HEK293 (cell line): ENCODE data around the gene ACSS2.
A peak's percentile ranks its signal among the peaks of the same experiment; 100 is the strongest.

Source experiments
- CTCF ChIA-PET: fragments of 350-600 bp; formaldehyde crosslinking; extraction: SDS; loops from one replicate; lab custom pipeline; 2021; ENCODE audit warnings: antibody characterized with exemption; lab: Yijun Ruan, JAX
- POLR2A ChIA-PET: fragments of 300-600 bp; formaldehyde crosslinking; extraction: SDS; loops from one replicate; lab custom pipeline; 2020; ENCODE audit warnings: antibody characterized with exemption, inconsistent platforms; lab: Yijun Ruan, JAX
- H3K27ac ChIP-seq: fragments of 200-500 bp; sonication (Bioruptor generic); 2 replicates; pipeline ENCODE4 v1.5.1; 2014; ENCODE audit warnings: low read depth, low read length, control low read depth, inconsistent platforms; ENCODE audit errors: extremely low read depth
- H3K36me3 ChIP-seq, 2 experiments: fragments of 200-500 bp in 1 of 2; sonication (Bioruptor generic) in 1 of 2; 1 replicate in 1 of 2; 2 replicates in 1 of 2; pipeline ENCODE4 v1.5.1; 2014 to 2017; ENCODE audit warnings: inconsistent platforms in 2 of 2, low read length in 2 of 2; ENCODE audit not compliant: control insufficient read depth in 2 of 2, insufficient read depth in 1 of 2
- H3K4me1 ChIP-seq: fragments of 200-500 bp; sonication (Bioruptor generic); 2 replicates; pipeline ENCODE4 v1.5.1; 2014; ENCODE audit warnings: mild to moderate bottlenecking, low read length, inconsistent platforms; ENCODE audit not compliant: control insufficient read depth, insufficient read depth
- H3K4me3 ChIP-seq: 2 replicates; pipeline ENCODE4 v1.5.1; 2011; ENCODE audit warnings: low read depth, mild to moderate bottlenecking, control low read depth, low read length, moderate library complexity
- H3K9me3 ChIP-seq: fragments of 200-500 bp; sonication (Bioruptor generic); 2 replicates; pipeline ENCODE4 v1.5.1; 2014; ENCODE audit warnings: low read depth, low read length, inconsistent platforms; ENCODE audit not compliant: control insufficient read depth, insufficient read depth
- EGR2 ChIP-seq: fragments of 450-650 bp; formaldehyde crosslinking; IDR thresholded peaks from 2 replicates; pipeline ENCODE4 v1.5.1; 2016; ENCODE audit warnings: low read depth, missing biosample characterization, missing genetic modification characterization
- HOXA7 ChIP-seq: sonication (generic); formaldehyde crosslinking; IDR thresholded peaks from 2 replicates; pipeline ENCODE4 v1.8.1; 2022; ENCODE audit warnings: missing genetic modification reagents, borderline replicate concordance
- KLF1 ChIP-seq: fragments of 450-650 bp; formaldehyde crosslinking; IDR thresholded peaks from 2 replicates; pipeline ENCODE4 v1.5.1; 2016; ENCODE audit warnings: missing biosample characterization, missing genetic modification characterization
- KLF9 ChIP-seq: fragments of 450-650 bp; formaldehyde crosslinking; IDR thresholded peaks from 2 replicates; pipeline ENCODE4 v1.5.1; 2016; ENCODE audit warnings: missing biosample characterization, missing genetic modification characterization, low read depth
- OSR2 ChIP-seq: fragments of 450-650 bp; formaldehyde crosslinking; IDR thresholded peaks from 2 replicates; pipeline ENCODE4 v1.5.1; 2016; ENCODE audit warnings: missing biosample characterization, missing genetic modification characterization
- WT1 ChIP-seq: fragments of 450-650 bp; formaldehyde crosslinking; IDR thresholded peaks from 2 replicates; pipeline ENCODE4 v1.5.1; 2016; ENCODE audit warnings: missing biosample characterization, missing genetic modification characterization
- ZBTB48 ChIP-seq: fragments of 450-650 bp; formaldehyde crosslinking; IDR thresholded peaks from 2 replicates; pipeline ENCODE4 v1.5.1; 2016; ENCODE audit warnings: missing biosample characterization, missing genetic modification characterization
- ZEB2 ChIP-seq: fragments of 450-650 bp; formaldehyde crosslinking; IDR thresholded peaks from 2 replicates; pipeline ENCODE4 v1.5.1; 2016; ENCODE audit warnings: missing biosample characterization, missing genetic modification characterization
- ZFHX2 ChIP-seq: fragments of 450-650 bp; formaldehyde crosslinking; conservative IDR thresholded peaks from 2 replicates; pipeline ENCODE4 v1.5.1; 2016; ENCODE audit warnings: missing biosample characterization, missing genetic modification characterization
- ZNF548 ChIP-seq: fragments of 450-650 bp; formaldehyde crosslinking; IDR thresholded peaks from 2 replicates; pipeline ENCODE4 v1.5.1; 2016; ENCODE audit warnings: missing biosample characterization, missing genetic modification characterization
- ZNF560 ChIP-seq: fragments of 450-650 bp; formaldehyde crosslinking; IDR thresholded peaks from 2 replicates; pipeline ENCODE4 v1.5.1; 2017; ENCODE audit warnings: missing biosample characterization, missing genetic modification characterization, borderline replicate concordance
- ZSCAN23 ChIP-seq: fragments of 450-650 bp; formaldehyde crosslinking; IDR thresholded peaks from 2 replicates; pipeline ENCODE4 v1.5.1; 2016; ENCODE audit warnings: missing biosample characterization, missing genetic modification characterization
- ZSCAN4 ChIP-seq: fragments of 450-650 bp; formaldehyde crosslinking; IDR thresholded peaks from 2 replicates; pipeline ENCODE4 v1.5.1; 2017; ENCODE audit warnings: missing biosample characterization, missing genetic modification characterization
- TF ChIP-seq, protein P1 (sequence below): fragments of 450-650 bp; formaldehyde crosslinking; IDR thresholded peaks from 2 replicates; pipeline ENCODE4 v1.5.1; 2016; ENCODE audit warnings: missing biosample characterization, missing genetic modification characterization
- TF ChIP-seq, protein P2 (sequence below): fragments of 450-650 bp; IDR thresholded peaks from 2 replicates; pipeline ENCODE4 v1.5.1; 2018; ENCODE audit warnings: missing biosample characterization, missing genetic modification characterization

The ACSS2 gene

DNA sequence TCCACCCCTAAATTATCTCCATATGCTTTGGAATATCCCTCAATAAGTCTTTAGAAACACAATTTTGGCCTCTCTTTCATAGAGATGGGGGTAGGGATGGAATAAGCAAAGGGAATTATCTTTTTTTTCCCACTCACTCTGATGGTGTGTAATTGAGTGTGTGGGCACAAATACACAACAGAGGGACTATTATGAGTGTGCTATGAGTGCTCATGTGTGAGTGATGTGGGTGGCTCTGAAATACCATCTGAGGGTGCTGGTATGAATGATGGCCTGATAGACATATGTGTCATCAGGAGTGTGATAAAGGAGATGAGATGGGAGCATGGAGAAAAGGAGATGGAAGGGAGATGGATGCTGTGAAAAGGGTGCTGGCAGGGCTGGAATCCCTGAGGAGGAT is 43.6 kb downstream of the ACSS2 start:
- TF ChIP-seq ZFHX2 (tag by site-specific recombination) (peak; percentile 90), ZEB2 (tag by site-specific recombination) (no peak), EGR2 (tag by site-specific recombination) (peak; percentile 92)
- Histone ChIP-seq H3K36me3 (peaks cover 0 to 38% of the 10 kb centered on the region in 2 experiments; a peak in 1 of 3 replicates), H3K9me3 (no peaks in the 10 kb centered on the region), H3K4me1 (no peaks in the 10 kb centered on the region), H3K4me3 (no peak overlapping the region), H3K27ac (no peak overlapping the region)
- ChIA-PET CTCF (no interaction called here), POLR2A (no interaction called here)

GRCh38 chr20:34921436-34921835 is 45.0 kb downstream of the ACSS2 start:
- TF ChIP-seq HOXA7 (no peak), ZBTB48 (no peak), KLF9 (no peak), WT1 (tag by site-specific recombination) (no peak), ZNF560 (tag by site-specific recombination) (no peak), KLF1 (tag by site-specific recombination) (no peak), OSR2 (tag by site-specific recombination) (no peak), ZNF548 (tag by site-specific recombination) (no peak), ZSCAN4 (no peak)
- TF ChIP-seq, all 188 proteins: peak for 0
- H3K27ac ChIP-seq: no peak overlapping the region

DNA sequence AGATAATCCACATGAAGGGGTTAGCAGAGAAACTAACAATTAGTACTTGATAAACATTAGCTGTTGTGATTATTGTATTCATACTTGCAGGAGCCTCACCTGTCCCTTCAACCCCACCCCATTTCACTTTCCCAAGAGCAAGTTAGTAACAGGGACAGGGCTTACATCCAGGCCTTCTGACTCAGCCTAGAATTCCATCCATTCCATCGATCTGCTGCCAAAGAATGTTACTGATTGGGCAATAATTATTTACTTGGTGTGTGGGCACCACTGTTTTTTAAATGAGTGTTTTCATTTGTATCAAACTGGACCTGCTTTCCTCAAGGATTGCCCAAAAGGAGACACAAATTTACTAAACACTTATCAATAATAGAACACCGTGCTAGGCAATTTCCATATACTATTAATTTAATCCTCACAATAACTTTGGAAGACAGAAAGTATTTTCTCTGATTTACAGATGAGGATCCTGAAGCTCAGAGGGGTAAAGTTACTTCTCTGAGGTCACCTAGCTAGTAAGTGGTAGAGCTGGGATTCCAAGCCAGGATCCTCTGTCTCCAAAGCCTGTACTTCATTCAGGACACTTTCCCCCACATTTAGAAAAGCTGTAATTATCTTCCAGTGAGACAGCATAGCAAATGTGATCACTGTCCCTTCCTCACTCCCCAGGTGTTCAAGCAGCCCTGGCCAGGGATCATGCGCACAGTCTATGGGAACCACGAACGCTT is 46.4 kb downstream of the ACSS2 start:
- H3K4me1 ChIP-seq: no peaks in the 10 kb centered on the region
- no peak overlapping the region for H3K4me3 ChIP-seq
- ChIA-PET CTCF (no interaction called here), POLR2A (no interaction called here)
- no peaks in the 10 kb centered on the region for H3K9me3 ChIP-seq
- TF ChIP-seq, protein P1, sequence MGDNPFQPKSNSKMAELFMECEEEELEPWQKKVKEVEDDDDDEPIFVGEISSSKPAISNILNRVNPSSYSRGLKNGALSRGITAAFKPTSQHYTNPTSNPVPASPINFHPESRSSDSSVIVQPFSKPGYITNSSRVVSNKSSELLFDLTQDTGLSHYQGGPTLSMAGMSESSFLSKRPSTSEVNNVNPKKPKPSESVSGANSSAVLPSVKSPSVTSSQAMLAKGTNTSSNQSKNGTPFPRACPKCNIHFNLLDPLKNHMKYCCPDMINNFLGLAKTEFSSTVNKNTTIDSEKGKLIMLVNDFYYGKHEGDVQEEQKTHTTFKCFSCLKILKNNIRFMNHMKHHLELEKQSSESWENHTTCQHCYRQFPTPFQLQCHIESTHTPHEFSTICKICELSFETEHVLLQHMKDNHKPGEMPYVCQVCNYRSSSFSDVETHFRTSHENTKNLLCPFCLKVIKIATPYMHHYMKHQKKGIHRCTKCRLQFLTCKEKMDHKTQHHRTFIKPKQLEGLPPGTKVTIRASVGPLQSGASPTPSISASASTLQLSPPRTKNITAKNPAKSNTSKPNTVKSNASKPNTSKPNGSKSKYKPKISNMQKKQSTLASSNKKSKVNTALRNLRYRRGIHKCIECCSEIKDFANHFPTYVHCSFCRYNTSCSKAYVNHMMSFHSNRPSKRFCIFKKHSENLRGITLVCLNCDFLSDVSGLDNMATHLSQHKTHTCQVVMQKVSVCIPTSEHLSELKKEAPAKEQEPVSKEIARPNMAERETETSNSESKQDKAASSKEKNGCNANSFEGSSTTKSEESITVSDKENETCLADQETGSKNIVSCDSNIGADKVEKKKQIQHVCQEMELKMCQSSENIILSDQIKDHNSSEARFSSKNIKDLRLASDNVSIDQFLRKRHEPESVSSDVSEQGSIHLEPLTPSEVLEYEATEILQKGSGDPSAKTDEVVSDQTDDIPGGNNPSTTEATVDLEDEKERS (tag by site-specific recombination): no peak
- no peak for TF ChIP-seq ZSCAN23
- no peak for TF ChIP-seq EGR2 (tag by site-specific recombination)
- TF ChIP-seq, protein P2, sequence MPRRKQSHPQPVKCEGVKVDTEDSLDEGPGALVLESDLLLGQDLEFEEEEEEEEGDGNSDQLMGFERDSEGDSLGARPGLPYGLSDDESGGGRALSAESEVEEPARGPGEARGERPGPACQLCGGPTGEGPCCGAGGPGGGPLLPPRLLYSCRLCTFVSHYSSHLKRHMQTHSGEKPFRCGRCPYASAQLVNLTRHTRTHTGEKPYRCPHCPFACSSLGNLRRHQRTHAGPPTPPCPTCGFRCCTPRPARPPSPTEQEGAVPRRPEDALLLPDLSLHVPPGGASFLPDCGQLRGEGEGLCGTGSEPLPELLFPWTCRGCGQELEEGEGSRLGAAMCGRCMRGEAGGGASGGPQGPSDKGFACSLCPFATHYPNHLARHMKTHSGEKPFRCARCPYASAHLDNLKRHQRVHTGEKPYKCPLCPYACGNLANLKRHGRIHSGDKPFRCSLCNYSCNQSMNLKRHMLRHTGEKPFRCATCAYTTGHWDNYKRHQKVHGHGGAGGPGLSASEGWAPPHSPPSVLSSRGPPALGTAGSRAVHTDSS (tag by site-specific recombination): no peak
- no peak overlapping the region for H3K27ac ChIP-seq
- H3K36me3 ChIP-seq: peaks cover 0 to 65% of the 10 kb centered on the region in 2 experiments; a peak in 1 of 3 replicates

More at GRCh38 chr20:34921436-34921835, 45.0 kb downstream of the ACSS2 start:
- H3K4me1 ChIP-seq: no peaks in the 10 kb centered on the region
- ChIA-PET CTCF (no interaction called here), POLR2A (no interaction called here)
- H3K36me3 ChIP-seq: peaks cover 0 to 52% of the 10 kb centered on the region in 2 experiments; a peak in 1 of 3 replicates
- no peak overlapping the region for H3K4me3 ChIP-seq
- no peaks in the 10 kb centered on the region for H3K9me3 ChIP-seq
